B cell (primary cell): ENCODE measurements around the gene NTN1. TPM values are rescaled to one million over a fixed set of nuclear protein-coding genes. Genes with fewer than 3 reads are reported as not detected.

ENCODE experiments used
- ATAC-seq: fragments of 200-7000 bp; cut with Tn5 transposase; one replicate; pipeline ENCODE4 v1.10.0; 2021; ENCODE audit warnings: low read depth, mild to moderate bottlenecking, moderate number of reproducible peaks, moderate library complexity
- CTCF ChIA-PET: fragments of 350-600 bp; sonication (Branson Sonifier 250); formaldehyde crosslinking; loops from one replicate; lab custom pipeline; 2021; ENCODE audit warnings: antibody characterized with exemption, inconsistent platforms; lab: Charles Lee
- POLR2A ChIA-PET: fragments of 350-600 bp; sonication (Branson Sonifier 250); formaldehyde crosslinking; loops from one replicate; lab custom pipeline; 2021; ENCODE audit warnings: antibody characterized with exemption; lab: Charles Lee
- DNase-seq: peaks from one replicate; pipeline ENCODE4 v3.0.0; 2013
- H2AFZ ChIP-seq: 2 replicates; pipeline ENCODE4 v1.6.1; 2012; ENCODE audit warnings: mild to moderate bottlenecking, low read depth, low read length; ENCODE audit not compliant: insufficient read depth, poor library complexity, severe bottlenecking
- H3K27ac ChIP-seq, 2 donors: 1 replicate in 1 of 2; 2 replicates in 1 of 2; pipeline ENCODE4 v1.5.1; 2012 to 2013; ENCODE audit warnings: low read length in 2 of 2, mild to moderate bottlenecking in 2 of 2, moderate library complexity in 1 of 2
- H3K27me3 ChIP-seq, 4 experiments: fragments of 200-600 bp in 1 of 4; sonication (generic) in 1 of 4; replicated peaks in 1 of 4; 1 replicate in 2 of 4; 2 replicates in 2 of 4; pipeline versions ENCODE4 v1.6.1 to v1.7.0; 2013 to 2016; ENCODE audit warnings: low read length in 3 of 4, mild to moderate bottlenecking in 2 of 4, mixed read lengths in 1 of 4, moderate library complexity in 1 of 4; ENCODE audit not compliant: insufficient read depth in 4 of 4, control insufficient read depth in 3 of 4; ENCODE audit errors: control extremely low read depth in 1 of 4
- H3K36me3 ChIP-seq, 2 experiments: replicated peaks in 1 of 2; 1 replicate in 1 of 2; 2 replicates in 1 of 2; pipeline versions ENCODE4 v1.6.1 to v1.7.1; 2013; ENCODE audit warnings: low read length in 1 of 2; ENCODE audit not compliant: insufficient read depth in 2 of 2, control insufficient read depth in 1 of 2; ENCODE audit errors: control extremely low read depth in 1 of 2, extremely low read depth in 1 of 2
- H3K4me1 ChIP-seq, 2 donors: fragments of 200-600 bp in 1 of 2; sonication (generic) in 1 of 2; 1 replicate in 1 of 2; 2 replicates in 1 of 2; pipeline versions ENCODE4 v1.5.1 to v1.6.1; 2013 to 2017; ENCODE audit warnings: low read length in 2 of 2; ENCODE audit not compliant: control insufficient read depth in 2 of 2, insufficient read depth in 2 of 2
- H3K4me2 ChIP-seq: replicated peaks from 2 replicates; pipeline ENCODE3; 2012; ENCODE audit warnings: mild to moderate bottlenecking, low read depth, low read length; ENCODE audit not compliant: poor library complexity, severe bottlenecking
- H3K4me3 ChIP-seq, 5 experiments: fragments of 200-600 bp in 1 of 5; sonication (generic) in 1 of 5; 1 replicate in 3 of 5; 2 replicates in 2 of 5; pipeline versions ENCODE4 v1.5.1 to v1.7.0; 2011 to 2016; ENCODE audit warnings: low read length in 4 of 5, mild to moderate bottlenecking in 4 of 5, low read depth in 2 of 5, control low read depth in 1 of 5, moderate library complexity in 1 of 5; ENCODE audit not compliant: insufficient read depth in 1 of 5; ENCODE audit errors: control extremely low read depth in 1 of 5, extremely low read depth in 1 of 5
- H3K79me2 ChIP-seq: fragments of 200-600 bp; sonication (generic); one replicate; pipeline ENCODE4 v1.6.0; 2016; ENCODE audit warnings: low read length; ENCODE audit not compliant: control insufficient read depth, insufficient read depth
- H3K9ac ChIP-seq: fragments of 200-600 bp; sonication (generic); 2 replicates; pipeline ENCODE4 v1.6.1; 2017; ENCODE audit warnings: mild to moderate bottlenecking, low read length, moderate library complexity
- H3K9me3 ChIP-seq, 3 donors: one replicate each; pipeline versions ENCODE4 v1.6.1 to v1.7.1; 2013; ENCODE audit warnings: low read length in 2 of 3; ENCODE audit not compliant: control insufficient read depth in 2 of 3, insufficient read depth in 1 of 3; ENCODE audit errors: control extremely low read depth in 1 of 3
- H4K20me1 ChIP-seq: 2 replicates; pipeline ENCODE4 v1.6.0; 2012; ENCODE audit warnings: mild to moderate bottlenecking, low read length; ENCODE audit not compliant: insufficient read depth, control insufficient read depth, poor library complexity, severe bottlenecking
- H3K27ac Mint-ChIP-seq: one replicate; pipeline ENCODE4 v1.8.0; 2021; ENCODE audit warnings: mixed read lengths
- H3K27me3 Mint-ChIP-seq: one replicate; pipeline ENCODE4 v1.8.0; 2021; ENCODE audit warnings: mixed read lengths
- H3K4me1 Mint-ChIP-seq: one replicate; pipeline ENCODE4 v1.8.0; 2021; ENCODE audit warnings: mixed read lengths
- H3K4me3 Mint-ChIP-seq: one replicate; pipeline ENCODE4 v1.8.0; 2021; ENCODE audit warnings: mixed read lengths
- H3K9me3 Mint-ChIP-seq: one replicate; pipeline ENCODE4 v1.8.0; 2022; ENCODE audit warnings: mixed read lengths; ENCODE audit not compliant: insufficient read depth
- CTCF ChIP-seq: fragments of 200-600 bp; IDR thresholded peaks from one replicate; pipeline ENCODE4 v1.8.0; 2022; ENCODE audit warnings: antibody characterized with exemption, mild to moderate bottlenecking
- EZH2 ChIP-seq: IDR thresholded peaks from 2 replicates; pipeline ENCODE4 v1.6.1; 2012; ENCODE audit warnings: borderline replicate concordance, low read depth, mild to moderate bottlenecking, moderate library complexity, low read length; ENCODE audit not compliant: insufficient read depth, poor library complexity, severe bottlenecking
- WGBS: methylation state at CpG from one replicate; pipeline ENCODE4 v1.1.5; 2013; ENCODE audit warnings: missing lambda C conversion rate; ENCODE audit not compliant: insufficient coverage; 5-methylcytosine and 5-hydroxymethylcytosine counted together
- intact Hi-C: fragments of 100-400 bp; cut with micrococcal nuclease; formaldehyde crosslinking; loops from one replicate; pipeline ENCODE4 v1.10.0; 2022
- polyA plus RNA-seq: library from polyadenylated mRNA; depleted of rRNA; stranded (reverse); fragments of >200 nt; gene quantifications from 2 replicates; pipeline ENCODE4 v1.2.3, GENCODE V29; 2012
- total RNA-seq, 2 donors: library from RNA; stranded (reverse); fragments of 120-200 nt in 1 of 2; gene quantifications; 1 replicate in 1 of 2; 2 replicates in 1 of 2; pipeline versions ENCODE4 v1.2.3 to v1.2.4, GENCODE V29; 2013 to 2022

Gene NTN1
- total and polyA plus RNA-seq, 2 donors (not counting 1 experiment from before 2014, with no cell fraction given), result 0.10 to 0.25 TPM

- Histone ChIP-seq H3K4me1 (no peaks in the 10 kb centered on the region), H3K27me3 (peaks cover 0 to 2% (median 0%) of the 10 kb centered on the region in 4 experiments), H2AFZ (no peak overlapping the region), H3K36me3 (no peaks in the 10 kb centered on the region), H3K4me3 (no peak overlapping the region), H3K79me2 (no peaks in the 10 kb centered on the region), H3K4me2 (no peak overlapping the region), H3K27ac (no peak overlapping the region), H4K20me1 (no peaks in the 10 kb centered on the region), H3K9ac (no peak overlapping the region), H3K9me3 (no peaks in the 10 kb centered on the region)
- intact Hi-C loops, result no loop called here
- TF ChIP-seq CTCF, result no peak
- CTCF ChIA-PET, result no interaction called here
- DNase-seq (no peak), ATAC-seq (no peak)
- Mint-ChIP-seq H3K4me1 (no peaks in the 10 kb centered on the region), H3K4me3 (no peak overlapping the region), H3K27me3 (peaks cover 10% of the 10 kb centered on the region), H3K9me3 (no peaks in the 10 kb centered on the region), H3K27ac (no peak overlapping the region)
- POLR2A ChIA-PET, result no interaction called here
- 86% methylated on average over 2 of the region's 4 CpGs for WGBS
Observed at GRCh38 chr17:9109933-9110332, 88.6 kb downstream of the NTN1 start.

- no peaks in the 10 kb centered on the region for H3K4me1 ChIP-seq
- H3K79me2 ChIP-seq, result no peaks in the 10 kb centered on the region
- no peaks in the 10 kb centered on the region for H3K9me3 Mint-ChIP-seq
- no peak overlapping the region for H2AFZ ChIP-seq
- no peak overlapping the region for H3K4me3 Mint-ChIP-seq
- DNase-seq (no peak), ATAC-seq (no peak)
- no peak overlapping the region for H3K27ac Mint-ChIP-seq
- no peak overlapping the region for H3K9ac ChIP-seq
- 100% methylated on average over 2 of the region's 7 CpGs for WGBS
- H3K4me3 ChIP-seq, result no peak overlapping the region
- no peaks in the 10 kb centered on the region for H4K20me1 ChIP-seq
- no peaks in the 10 kb centered on the region for H3K36me3 ChIP-seq
- intact Hi-C loops, result no loop called here
- no peak for TF ChIP-seq EZH2
- TF ChIP-seq CTCF, result no peak
- H3K4me2 ChIP-seq, result no peak overlapping the region
- no peak overlapping the region for H3K27ac ChIP-seq
- peaks cover 0 to 6% (median 1%) of the 10 kb centered on the region in 4 experiments for H3K27me3 ChIP-seq
- ChIA-PET CTCF (no interaction called here), POLR2A (no interaction called here)
- peaks cover 0 to 3% (median 0%) of the 10 kb centered on the region in 3 donors for H3K9me3 ChIP-seq
- H3K27me3 Mint-ChIP-seq, result peaks cover 10% of the 10 kb centered on the region
- peaks cover 2% of the 10 kb centered on the region for H3K4me1 Mint-ChIP-seq
Observed at GRCh38 chr17:9110501-9110900, 89.2 kb downstream of the NTN1 start.
